IMR-90 (cell line): ENCODE measurements around the gene YPEL4. TPM values are rescaled to one million over a fixed set of nuclear protein-coding genes. Genes with fewer than 3 reads are reported as not detected.
"Not testable (repeated sequence)": the region's sequence is repeated elsewhere in the genome, so short reads cannot be mapped to it uniquely, and the experiment has no call there.

Experiments
- ATAC-seq: fragments of 200-7000 bp; cut with Tn5 transposase; 2 replicates; pipeline ENCODE4 v1.9.1; 2020; ENCODE audit warnings: low read depth, mild to moderate bottlenecking, moderate library complexity
- BruUV-seq: library from RNA; stranded (reverse); fragments of 400-500 nt; replicated peaks from 2 replicates; lab custom pipeline; 2021; lab: Mats Ljungman, UMichigan
- CTCF ChIA-PET: fragments of 300-600 bp; formaldehyde crosslinking; extraction: SDS; loops from one replicate; lab custom pipeline; 2021; ENCODE audit warnings: antibody characterized with exemption; lab: Yijun Ruan, JAX
- POLR2A ChIA-PET: fragments of 300-600 bp; sonication (Branson Sonifier 250); formaldehyde crosslinking; loops from one replicate; lab custom pipeline; 2022; ENCODE audit warnings: antibody characterized with exemption; ENCODE audit not compliant: unreplicated experiment; lab: Charles Lee
- DNase-seq: peaks from one replicate; pipeline ENCODE4 v3.0.0; 2013
- H2AFZ ChIP-seq: replicated peaks from 2 replicates; pipeline ENCODE3; 2013; ENCODE audit warnings: low read length, mild to moderate bottlenecking; ENCODE audit not compliant: poor library complexity
- H2AK5ac ChIP-seq: 2 replicates; pipeline ENCODE4 v1.6.1; 2013; ENCODE audit warnings: low read depth, low read length, inconsistent platforms
- H2AK9ac ChIP-seq: replicated peaks from 2 replicates; pipeline ENCODE3; 2013; ENCODE audit warnings: mild to moderate bottlenecking, low read depth, low read length, moderate library complexity; ENCODE audit not compliant: poor library complexity
- H2BK120ac ChIP-seq: 2 replicates; pipeline ENCODE4 v1.6.1; 2013; ENCODE audit warnings: low read depth, low read length, inconsistent platforms
- H2BK15ac ChIP-seq: 3 replicates; pipeline ENCODE4 v1.6.1; 2013; ENCODE audit warnings: low read depth, low read length, inconsistent platforms
- H2BK20ac ChIP-seq: 2 replicates; pipeline ENCODE4 v1.6.1; 2013; ENCODE audit warnings: low read depth, mild to moderate bottlenecking, inconsistent platforms, low read length, moderate library complexity
- H2BK5ac ChIP-seq: 2 replicates; pipeline ENCODE4 v1.6.1; 2013; ENCODE audit warnings: mild to moderate bottlenecking, low read depth, low read length, inconsistent platforms; ENCODE audit not compliant: poor library complexity, severe bottlenecking
- H3K14ac ChIP-seq: replicated peaks from 2 replicates; pipeline ENCODE4 v1.6.1; 2013; ENCODE audit warnings: low read depth, low read length, inconsistent platforms
- H3K18ac ChIP-seq: 2 replicates; pipeline ENCODE4 v1.6.1; 2013; ENCODE audit warnings: low read depth, low read length, control low read depth
- H3K23ac ChIP-seq: 2 replicates; pipeline ENCODE4 v1.6.1; 2013; ENCODE audit warnings: low read depth, low read length, inconsistent platforms
- H3K27ac ChIP-seq: 2 replicates; pipeline ENCODE4 v1.5.1; 2013; ENCODE audit warnings: mild to moderate bottlenecking, control low read depth, low read length; ENCODE audit not compliant: insufficient read depth
- H3K27me3 ChIP-seq: 2 replicates; pipeline ENCODE4 v1.6.1; 2013; ENCODE audit warnings: low read length; ENCODE audit not compliant: control insufficient read depth, insufficient read depth
- H3K36me3 ChIP-seq: 2 replicates; pipeline ENCODE4 v1.6.1; 2013; ENCODE audit warnings: low read length, mixed read lengths; ENCODE audit not compliant: control insufficient read depth, insufficient read depth
- H3K4ac ChIP-seq: 2 replicates; pipeline ENCODE4 v1.6.1; 2013; ENCODE audit warnings: low read depth, low read length, inconsistent platforms
- H3K4me1 ChIP-seq: 2 replicates; pipeline ENCODE4 v1.6.1; 2013; ENCODE audit warnings: low read length, mixed read lengths; ENCODE audit not compliant: control insufficient read depth, insufficient read depth
- H3K4me2 ChIP-seq: 2 replicates; pipeline ENCODE4 v1.6.1; 2013; ENCODE audit warnings: low read depth, mild to moderate bottlenecking, control low read depth, low read length, moderate library complexity
- H3K4me3 ChIP-seq: 2 replicates; pipeline ENCODE4 v1.5.1; 2013; ENCODE audit warnings: low read depth, mild to moderate bottlenecking, control low read depth, low read length, moderate library complexity; ENCODE audit not compliant: insufficient read depth
- H3K56ac ChIP-seq: 2 replicates; pipeline ENCODE4 v1.6.1; 2013; ENCODE audit warnings: low read length, inconsistent platforms; ENCODE audit not compliant: insufficient read depth; ENCODE audit errors: extremely low read depth
- H3K79me1 ChIP-seq, 2 experiments: 2 replicates each; pipeline ENCODE4 v1.6.1; 2013; ENCODE audit warnings: low read length in 2 of 2, inconsistent platforms in 1 of 2, low read depth in 1 of 2
- H3K9ac ChIP-seq: 2 replicates; pipeline ENCODE4 v1.6.1; 2013; ENCODE audit warnings: low read depth, low read length, control low read depth
- H3K9me1 ChIP-seq: 2 replicates; pipeline ENCODE4 v1.6.1; 2013; ENCODE audit warnings: low read length, inconsistent platforms; ENCODE audit not compliant: insufficient read depth
- H3K9me3 ChIP-seq: 2 replicates; pipeline ENCODE4 v1.6.1; 2013; ENCODE audit warnings: low read length; ENCODE audit not compliant: control insufficient read depth, insufficient read depth
- H4K20me1 ChIP-seq: 2 replicates; pipeline ENCODE4 v1.6.1; 2013; ENCODE audit warnings: low read length, inconsistent platforms; ENCODE audit not compliant: insufficient read depth
- H4K5ac ChIP-seq: 2 replicates; pipeline ENCODE4 v1.6.1; 2013; ENCODE audit warnings: mild to moderate bottlenecking, low read depth, low read length, control low read depth
- H4K8ac ChIP-seq, 2 experiments: 2 replicates each; pipeline ENCODE4 v1.6.1; 2013; ENCODE audit warnings: low read depth in 2 of 2, low read length in 2 of 2, control low read depth in 1 of 2, inconsistent platforms in 1 of 2
- H4K91ac ChIP-seq: 2 replicates; pipeline ENCODE4 v1.6.1; 2013; ENCODE audit warnings: low read depth, low read length, inconsistent platforms; ENCODE audit not compliant: insufficient read depth
- CEBPB ChIP-seq: IDR thresholded peaks from 2 replicates; pipeline ENCODE4 v1.6.1; 2012; ENCODE audit warnings: low read depth, low read length, improper control_type of control experiment
- CTCF ChIP-seq: conservative IDR thresholded peaks from 2 replicates; pipeline ENCODE4 v1.5.1; 2012; ENCODE audit warnings: mild to moderate bottlenecking, low read depth, low read length, improper control_type of control experiment
- MAZ ChIP-seq: IDR thresholded peaks from 2 replicates; pipeline ENCODE4 v1.6.1; 2012; ENCODE audit warnings: low read depth, mild to moderate bottlenecking, low read length, improper control_type of control experiment, moderate library complexity, borderline replicate concordance
- NFE2L2 ChIP-seq: fragments of 150-350 bp; IDR thresholded peaks from 2 replicates; pipeline ENCODE4 v1.6.1; 2016; ENCODE audit warnings: low read depth, mild to moderate bottlenecking, low read length
- RCOR1 ChIP-seq: IDR thresholded peaks from 2 replicates; pipeline ENCODE4 v1.6.1; 2012; ENCODE audit warnings: mild to moderate bottlenecking, low read length, improper control_type of control experiment; ENCODE audit not compliant: insufficient replicate concordance
- RFX5 ChIP-seq: IDR thresholded peaks from 2 replicates; pipeline ENCODE4 v1.8.0; 2012; ENCODE audit warnings: low read depth, mild to moderate bottlenecking, low read length, moderate library complexity
- SMC3 ChIP-seq: fragments of 150-350 bp; IDR thresholded peaks from 2 replicates; pipeline ENCODE4 v1.6.1; 2016; ENCODE audit warnings: low read depth, mild to moderate bottlenecking, antibody characterized with exemption, low read length, moderate library complexity
- WGBS, 2 experiments: methylation state at CpG; one replicate each; pipeline versions ENCODE4 v1.1.5 to v1.1.7; 2013; ENCODE audit warnings: missing lambda C conversion rate in 2 of 2; ENCODE audit not compliant: insufficient read length in 1 of 2; ENCODE audit errors: extremely low coverage in 2 of 2; 5-methylcytosine and 5-hydroxymethylcytosine counted together
- dilution Hi-C: fragments of 300-500 bp; cut with HindIII; formaldehyde crosslinking; loops from one replicate; pipeline ENCODE4 v1.14.3; 2018; ENCODE audit warnings: low sequenced_read_pairs; ENCODE audit not compliant: unreplicated experiment
- in situ Hi-C: fragments of 300-500 bp; cut with MboI; formaldehyde crosslinking; loops from 3 replicates; pipeline ENCODE4 v1.14.3; 2019; ENCODE audit warnings: low sequenced_read_pairs, inconsistent platforms, mixed read lengths
- intact Hi-C: fragments of 100-400 bp; cut with micrococcal nuclease; formaldehyde crosslinking; loops from 2 replicates; pipeline ENCODE4 v1.10.0; 2022
- polyA plus RNA-seq, 3 experiments: library from polyadenylated mRNA; depleted of rRNA; stranded (reverse); fragments of >200 nt; gene quantifications; 2 replicates each; pipeline ENCODE4 v1.2.3, GENCODE V29; 2012; ENCODE audit warnings: low replicate concordance in 1 of 3
- total RNA-seq: library from RNA; depleted of rRNA; stranded (reverse); fragments of >200 nt; gene quantifications from 2 replicates; pipeline ENCODE4 v1.2.3, GENCODE V29; 2012

Gene YPEL4
- total and polyA plus RNA-seq, 2 of the 4 experiments (the other 2 are of a cell fraction): 0.18 to 0.79 TPM

DNA sequence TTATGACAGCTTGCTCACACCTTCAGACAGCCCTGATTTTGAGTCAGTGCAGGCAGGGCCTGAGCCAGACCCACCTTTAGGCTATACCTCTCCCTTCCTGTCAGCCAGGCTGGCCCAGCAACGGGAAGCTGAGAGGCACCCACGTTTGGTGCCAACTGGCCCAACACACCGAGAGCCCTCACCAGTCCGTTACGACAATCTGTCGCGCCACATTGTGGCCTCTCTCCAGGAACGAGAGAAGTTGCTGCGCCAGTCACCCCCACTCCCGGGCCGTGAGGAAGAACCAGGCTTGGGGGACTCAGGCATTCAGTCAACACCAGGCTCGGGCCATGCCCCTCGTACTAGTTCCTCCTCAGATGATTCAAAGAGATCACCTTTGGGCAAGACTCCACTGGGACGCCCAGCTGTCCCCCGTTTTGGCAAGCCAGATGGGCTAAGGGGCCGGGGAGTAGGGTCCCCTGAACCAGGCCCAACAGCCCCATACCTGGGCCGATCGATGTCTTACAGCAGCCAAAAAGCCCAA is 49.2 kb upstream of the YPEL4 start:
- H4K5ac ChIP-seq: no peak overlapping the region
- no peak overlapping the region for H3K23ac ChIP-seq
- ChIA-PET POLR2A (no interaction called here), CTCF (no interaction called here)
- intact Hi-C loops: no loop called here
- H2AFZ ChIP-seq: no peak overlapping the region
- H3K9ac ChIP-seq: no peak overlapping the region
- H4K91ac ChIP-seq: no peak overlapping the region
- ATAC-seq (no peak), DNase-seq (no peak)
- no TSS peak for BruUV-seq
- H4K8ac ChIP-seq: no peak overlapping the region
- 0 out of 2 replicates have a peak, but pooled peaks cover 4% of the 10 kb centered on the region for H3K9me1 ChIP-seq
- no peak overlapping the region for H3K4me3 ChIP-seq
- no peak overlapping the region for H2BK5ac ChIP-seq
- no peak for TF ChIP-seq MAZ
- no peak for TF ChIP-seq SMC3
- no peak for TF ChIP-seq CEBPB
- no peak for TF ChIP-seq RFX5
- no peak for TF ChIP-seq CTCF
- no peak for TF ChIP-seq NFE2L2
- no peak for TF ChIP-seq RCOR1
- no peak overlapping the region for H3K4me2 ChIP-seq
- peak overlapping the region; percentile 48 for H2AK9ac ChIP-seq
- H2BK20ac ChIP-seq: no peak overlapping the region
- no peak overlapping the region for H2BK15ac ChIP-seq
- no peaks in the 10 kb centered on the region for H3K27me3 ChIP-seq
- no peak overlapping the region for H2AK5ac ChIP-seq
- no peak overlapping the region for H3K56ac ChIP-seq
- no peaks in the 10 kb centered on the region; the same call in 1 of the 2 replicates for H4K20me1 ChIP-seq
- peaks cover 4 to 5% of the 10 kb centered on the region in 2 experiments; a peak in 3 of 4 replicates for H3K79me1 ChIP-seq
- no peak overlapping the region for H3K4ac ChIP-seq
- H3K9me3 ChIP-seq: no peaks in the 10 kb centered on the region
- in situ Hi-C loops: no loop called here
- WGBS, 2 experiments: 93% methylated on average over 12 of the region's 18 CpGs; no CpG with 5 or more reads in 1 of the 2 experiments
- H3K27ac ChIP-seq: no peak overlapping the region
- H3K36me3 ChIP-seq: peaks cover 60% of the 10 kb centered on the region
- H2BK120ac ChIP-seq: no peak overlapping the region
- no peaks in the 10 kb centered on the region for H3K4me1 ChIP-seq
- H3K14ac ChIP-seq: no peak overlapping the region
- H3K18ac ChIP-seq: no peak overlapping the region
- dilution Hi-C loops: no loop called here

- DNase-seq, H3K56ac ChIP-seq, H3K27ac ChIP-seq, H3K14ac ChIP-seq, H3K4ac ChIP-seq, H2BK15ac ChIP-seq, in situ Hi-C loops, H3K4me1 ChIP-seq, H3K9me3 ChIP-seq, POLR2A ChIA-PET, H4K5ac ChIP-seq, BruUV-seq, H2AFZ ChIP-seq, H2AK9ac ChIP-seq, dilution Hi-C loops, H2BK5ac ChIP-seq, H2BK120ac ChIP-seq, ATAC-seq, H3K27me3 ChIP-seq, H3K23ac ChIP-seq, H2AK5ac ChIP-seq, H3K9me1 ChIP-seq, CTCF ChIA-PET, intact Hi-C loops, H4K20me1 ChIP-seq, H2BK20ac ChIP-seq, H3K4me2 ChIP-seq, H4K91ac ChIP-seq, H3K4me3 ChIP-seq, H3K18ac ChIP-seq, H4K8ac ChIP-seq, H3K9ac ChIP-seq: not testable (repeated sequence)
- Histone ChIP-seq H3K36me3 (peaks cover 55% of the 10 kb centered on the region), H3K79me1 (peaks cover 17 to 21% of the 10 kb centered on the region in 2 experiments; a peak in 3 of 4 replicates)
- no CpG with 5 or more reads among the region's 5 CpGs for WGBS, 2 experiments
Measured at GRCh38 chr11:57690474-57690873, 40.8 kb upstream of the YPEL4 start.
